Panc1 (cell line): ENCODE measurements around the gene NPTXR.

Experiments
- CTCF ChIP-seq: fragments of 450-650 bp; IDR thresholded peaks from 2 replicates; pipeline ENCODE4 v1.5.1; 2017; ENCODE audit warnings: mild to moderate bottlenecking
- POLR2AphosphoS5 ChIP-seq: IDR thresholded peaks from 2 replicates; pipeline ENCODE4 v1.6.1; 2012; ENCODE audit warnings: mild to moderate bottlenecking, low read depth, low read length, moderate library complexity
- SIN3A ChIP-seq: IDR thresholded peaks from 2 replicates; pipeline ENCODE4 v1.6.1; 2012; ENCODE audit warnings: low read depth, mild to moderate bottlenecking, low read length, moderate library complexity, borderline replicate concordance; ENCODE audit not compliant: insufficient read depth
- TF ChIP-seq, protein P1 (sequence below), 2 experiments: IDR thresholded peaks; 2 replicates each; pipeline ENCODE4 v1.6.1; 2011 to 2012; ENCODE audit warnings: low read depth in 2 of 2, control low read depth in 1 of 2, low read length in 1 of 2, mild to moderate bottlenecking in 1 of 2, moderate library complexity in 1 of 2; ENCODE audit not compliant: insufficient read depth in 1 of 2

GRCh38 chr22:38873469-38874411 lies 29.9 kb upstream of the NPTXR start:
- TF ChIP-seq CTCF (no peak), POLR2AphosphoS5 (no peak), SIN3A (no peak)
- TF ChIP-seq, protein P1, sequence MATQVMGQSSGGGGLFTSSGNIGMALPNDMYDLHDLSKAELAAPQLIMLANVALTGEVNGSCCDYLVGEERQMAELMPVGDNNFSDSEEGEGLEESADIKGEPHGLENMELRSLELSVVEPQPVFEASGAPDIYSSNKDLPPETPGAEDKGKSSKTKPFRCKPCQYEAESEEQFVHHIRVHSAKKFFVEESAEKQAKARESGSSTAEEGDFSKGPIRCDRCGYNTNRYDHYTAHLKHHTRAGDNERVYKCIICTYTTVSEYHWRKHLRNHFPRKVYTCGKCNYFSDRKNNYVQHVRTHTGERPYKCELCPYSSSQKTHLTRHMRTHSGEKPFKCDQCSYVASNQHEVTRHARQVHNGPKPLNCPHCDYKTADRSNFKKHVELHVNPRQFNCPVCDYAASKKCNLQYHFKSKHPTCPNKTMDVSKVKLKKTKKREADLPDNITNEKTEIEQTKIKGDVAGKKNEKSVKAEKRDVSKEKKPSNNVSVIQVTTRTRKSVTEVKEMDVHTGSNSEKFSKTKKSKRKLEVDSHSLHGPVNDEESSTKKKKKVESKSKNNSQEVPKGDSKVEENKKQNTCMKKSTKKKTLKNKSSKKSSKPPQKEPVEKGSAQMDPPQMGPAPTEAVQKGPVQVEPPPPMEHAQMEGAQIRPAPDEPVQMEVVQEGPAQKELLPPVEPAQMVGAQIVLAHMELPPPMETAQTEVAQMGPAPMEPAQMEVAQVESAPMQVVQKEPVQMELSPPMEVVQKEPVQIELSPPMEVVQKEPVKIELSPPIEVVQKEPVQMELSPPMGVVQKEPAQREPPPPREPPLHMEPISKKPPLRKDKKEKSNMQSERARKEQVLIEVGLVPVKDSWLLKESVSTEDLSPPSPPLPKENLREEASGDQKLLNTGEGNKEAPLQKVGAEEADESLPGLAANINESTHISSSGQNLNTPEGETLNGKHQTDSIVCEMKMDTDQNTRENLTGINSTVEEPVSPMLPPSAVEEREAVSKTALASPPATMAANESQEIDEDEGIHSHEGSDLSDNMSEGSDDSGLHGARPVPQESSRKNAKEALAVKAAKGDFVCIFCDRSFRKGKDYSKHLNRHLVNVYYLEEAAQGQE (IDR thresholded peaks at IDR 0.05; ENCODE audit: insufficient read depth in 1 of 2, low read depth in 2 of 2, low read length in 1 of 2) = no peak
